HAP-1 (cell line): ENCODE results near the gene DNAJA1.
A peak's percentile ranks its signal among the peaks of the same experiment; 100 is the strongest.
"Not testable (repeated sequence)": the region's sequence is repeated elsewhere in the genome, so short reads cannot be mapped to it uniquely, and the experiment has no call there.

Source experiments
- DNase-seq, 2 experiments: peaks; one replicate each; pipeline ENCODE4 v3.0.0-alpha.2; 2016 to 2020; ENCODE audit warnings: low spot score in 2 of 2
- H3K27me3 ChIP-seq: fragments of 250-450 bp; sonication (Bioruptor Pico); 2 replicates; pipeline ENCODE4 v1.5.1; 2020; ENCODE audit warnings: low read depth, mild to moderate bottlenecking, moderate library complexity
- H3K36me3 ChIP-seq: fragments of 250-450 bp; sonication (Bioruptor Pico); replicated peaks from 2 replicates; pipeline ENCODE4 v1.5.1; 2020; ENCODE audit warnings: mild to moderate bottlenecking
- H3K4me1 ChIP-seq: fragments of 250-450 bp; sonication (Bioruptor Pico); 2 replicates; pipeline ENCODE4 v1.5.1; 2020; ENCODE audit warnings: mild to moderate bottlenecking
- H3K4me3 ChIP-seq: fragments of 250-450 bp; sonication (Bioruptor Pico); 2 replicates; pipeline ENCODE4 v1.5.1; 2020; ENCODE audit warnings: mild to moderate bottlenecking, moderate library complexity
- H3K9me3 ChIP-seq: fragments of 250-450 bp; sonication (Bioruptor Pico); 2 replicates; pipeline ENCODE4 v1.5.1; 2020; ENCODE audit warnings: mild to moderate bottlenecking, moderate library complexity
- in situ Hi-C: fragments of 300-500 bp; cut with MboI; formaldehyde crosslinking; loops from 3 replicates; pipeline ENCODE4 v1.14.3; 2020; ENCODE audit warnings: low sequenced_read_pairs, inconsistent platforms, mixed read lengths

DNAJA1 gene

GRCh38 chr9:33080534-33080933 is 55.5 kb downstream of the DNAJA1 start:
- no peak for DNase-seq
- Histone ChIP-seq H3K9me3 (no peaks in the 10 kb centered on the region), H3K36me3 (no peaks in the 10 kb centered on the region), H3K4me1 (no peaks in the 10 kb centered on the region), H3K4me3 (no peak overlapping the region), H3K27me3 (no peaks in the 10 kb centered on the region)
- in situ Hi-C loops, result loop anchor here (5.0 kb wide), 1 partner anchor 147 kb away; no protein-coding TSS in a partner anchor

- in situ Hi-C loops, result loop anchor here (5.0 kb wide), 1 partner anchor 146 kb away; no protein-coding TSS in a partner anchor
- Histone ChIP-seq H3K4me1 (no peaks in the 10 kb centered on the region), H3K36me3 (no peaks in the 10 kb centered on the region), H3K4me3 (no peak overlapping the region), H3K9me3 (no peaks in the 10 kb centered on the region), H3K27me3 (no peaks in the 10 kb centered on the region)
- DNase-seq, result peak; percentile 78 to 92
These were observed 56.2 kb downstream of the DNAJA1 start for GRCh38 chr9:33081128-33081851.

DNA sequence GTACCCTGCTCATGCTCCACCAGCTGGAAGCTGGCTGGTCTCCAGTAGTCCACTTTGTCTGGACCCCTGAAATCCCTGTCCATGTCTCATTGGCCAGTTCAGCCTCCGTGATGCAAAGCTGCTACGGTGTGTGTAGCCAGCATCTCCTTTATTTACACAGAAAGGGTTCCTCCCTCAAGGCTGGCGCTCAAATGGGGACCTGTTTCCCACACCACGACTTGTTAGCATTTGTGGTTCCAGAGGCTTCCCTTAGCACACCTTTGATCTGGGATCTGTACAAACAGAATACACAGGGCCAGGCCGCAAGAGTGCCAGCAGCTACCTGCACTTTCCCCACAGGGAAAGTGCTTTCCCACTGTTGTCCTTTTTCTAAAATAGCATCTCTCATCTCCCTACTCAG is 57.1 kb downstream of the DNAJA1 start:
- no peak for DNase-seq
- Histone ChIP-seq H3K4me3 (no peak overlapping the region), H3K9me3 (no peaks in the 10 kb centered on the region), H3K4me1 (no peaks in the 10 kb centered on the region), H3K36me3 (no peaks in the 10 kb centered on the region), H3K27me3 (no peaks in the 10 kb centered on the region)
- in situ Hi-C loops, result loop anchor here (5.0 kb wide), 1 partner anchor 145 kb away; no protein-coding TSS in a partner anchor

DNA sequence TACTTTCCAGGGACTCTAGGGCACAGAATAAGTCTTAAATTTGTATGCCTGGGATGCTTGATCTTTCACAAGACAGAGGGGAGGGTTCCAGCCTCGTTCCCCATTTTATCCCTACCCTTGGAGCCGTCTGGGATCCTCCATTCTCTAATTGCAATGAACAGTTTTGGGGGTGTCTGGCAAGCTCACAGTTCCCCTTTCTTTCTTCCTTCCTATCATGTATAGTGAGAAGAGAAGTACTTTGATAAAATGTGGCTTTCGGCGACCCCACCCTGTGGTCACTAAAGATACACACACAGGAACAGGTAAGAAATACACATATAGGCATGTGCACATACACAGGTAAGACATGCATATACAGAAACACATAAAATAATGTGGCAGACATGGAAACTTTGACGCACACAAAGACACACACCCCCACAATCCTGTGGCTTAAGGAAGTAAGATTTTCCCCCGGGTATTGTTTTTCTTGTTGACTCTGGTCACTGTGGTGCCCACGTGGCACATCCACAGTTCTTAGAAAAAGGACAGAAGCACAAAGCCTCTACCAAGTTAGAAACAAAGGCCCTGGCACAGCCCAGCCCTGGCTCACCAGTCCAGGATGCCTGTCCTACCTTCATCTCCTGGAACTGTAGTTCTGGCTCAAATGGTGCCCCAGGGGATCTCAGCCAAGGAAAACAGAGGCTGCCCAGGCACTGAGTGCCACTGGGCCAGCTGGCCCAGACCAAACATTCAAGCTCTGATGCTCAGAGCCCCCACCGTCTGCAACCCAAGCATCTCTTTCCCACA is 57.7 kb downstream of the DNAJA1 start:
- no peaks in the 10 kb centered on the region for H3K27me3 ChIP-seq
- H3K4me3 ChIP-seq, result no peak overlapping the region
- no peaks in the 10 kb centered on the region for H3K9me3 ChIP-seq
- H3K36me3 ChIP-seq, result no peaks in the 10 kb centered on the region
- no peaks in the 10 kb centered on the region for H3K4me1 ChIP-seq
- no peak for DNase-seq
- in situ Hi-C loops, result loop anchor here (5.0 kb wide), 1 partner anchor 145 kb away; no protein-coding TSS in a partner anchor

GRCh38 chr9:33085672-33086071 is 60.6 kb downstream of the DNAJA1 start:
- in situ Hi-C loops, result not testable (repeated sequence)

More at GRCh38 chr9:33085672-33086071, 60.6 kb downstream of the DNAJA1 start:
- H3K36me3 ChIP-seq, H3K27me3 ChIP-seq, H3K4me1 ChIP-seq, DNase-seq, H3K4me3 ChIP-seq, H3K9me3 ChIP-seq: not testable (repeated sequence)
